ENCODE results near the gene ESYT2.

Gene ESYT2

DNA sequence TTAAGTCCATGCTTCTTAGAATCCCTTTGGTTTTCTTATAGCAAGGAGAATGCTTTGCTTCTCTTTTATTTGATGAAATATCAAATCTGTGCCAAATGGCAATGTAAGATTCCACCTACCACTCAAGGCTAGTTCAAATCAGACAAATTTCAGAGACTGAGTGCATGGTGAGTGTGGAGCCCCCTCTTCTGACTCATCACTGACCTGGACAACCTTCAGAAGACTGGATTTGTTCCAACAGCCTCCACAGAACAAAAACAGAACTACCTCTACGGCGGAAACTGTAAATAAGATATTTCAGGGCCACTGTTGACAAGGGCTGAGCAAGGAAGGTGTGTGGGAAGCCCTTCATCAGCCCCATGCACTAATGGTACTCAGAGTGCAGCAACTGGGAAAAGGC is 145.8 kb downstream of the ESYT2 start:
- no peak for TF ChIP-seq Cebpa-rat (IDR thresholded peaks at IDR 0.05)
- Histone ChIP-seq H3K36me3 (peaks cover 86% of the 10 kb centered on the region), H3K4me1 (no peaks in the 10 kb centered on the region), H4K20me1 (no peaks in the 10 kb centered on the region), H3K9ac (no peak overlapping the region), H3K9me3 (no peaks in the 10 kb centered on the region), H3K27me3 (no peaks in the 10 kb centered on the region), H3K27ac (no peak overlapping the region), H3K4me3 (no peak overlapping the region), H3K4me2 (no peak overlapping the region)

DNA sequence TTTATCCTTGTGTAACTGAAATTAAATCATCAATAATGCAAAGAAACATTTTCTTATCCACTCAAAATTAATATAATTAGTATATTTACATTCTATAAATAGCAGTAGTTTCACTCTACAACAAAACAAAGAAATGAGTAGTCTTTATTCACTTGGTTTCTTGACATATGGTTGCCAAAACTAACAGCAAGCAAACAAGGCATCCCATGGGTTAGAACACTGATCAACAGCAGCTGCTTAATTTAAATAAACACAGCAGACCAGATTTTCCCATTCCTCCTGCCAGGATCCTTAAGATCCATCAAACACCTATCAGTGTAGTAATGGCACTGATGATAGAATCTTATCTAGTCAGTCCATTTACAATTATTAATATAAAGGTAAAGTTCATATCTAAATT is 146.9 kb downstream of the ESYT2 start:
- peaks cover 86% of the 10 kb centered on the region for H3K36me3 ChIP-seq
- no peak overlapping the region for H3K4me3 ChIP-seq
- no peak overlapping the region for H3K9ac ChIP-seq
- H3K4me1 ChIP-seq, result no peaks in the 10 kb centered on the region
- TF ChIP-seq Cebpa-rat (IDR thresholded peaks at IDR 0.05), result no peak
- no peak overlapping the region for H3K4me2 ChIP-seq
- H3K27me3 ChIP-seq, result no peaks in the 10 kb centered on the region
- H3K9me3 ChIP-seq, result no peaks in the 10 kb centered on the region
- no peak overlapping the region for H3K27ac ChIP-seq
- no peaks in the 10 kb centered on the region for H4K20me1 ChIP-seq

All from BLaER1 (cell line).